NCI-H510A (cell line): ENCODE measurements around the gene NKX1-1.
"Not testable (repeated sequence)": the region's sequence is repeated elsewhere in the genome, so short reads cannot be mapped to it uniquely, and the experiment has no call there.

Experiments
- DNase-seq: peaks from one replicate; lab custom pipeline; 2025; lab: John Stamatoyannopoulos, UW

The NKX1-1 gene

GRCh38 chr4:1406394-1406980 is at the start of gene NKX1-1:
Gene NKX1-1, minus strand, starts transcription at chr4:1406442. Its CDS starts 0 bp downstream, at chr4:1406442.
- no peak for DNase-seq

- no peak for DNase-seq
Observed at GRCh38 chr4:1453731-1454130, 47.5 kb upstream of the NKX1-1 start.

- no peak for DNase-seq
Observed at GRCh38 chr4:1452431-1453051, 46.3 kb upstream of the NKX1-1 start.

GRCh38 chr4:1451752-1452122 is 45.5 kb upstream of the NKX1-1 start:
- DNase-seq = no peak

- DNase-seq = no peak
Observed at GRCh38 chr4:1451106-1451751, 45.0 kb upstream of the NKX1-1 start.

- DNase-seq = no peak
Observed at GRCh38 chr4:1449833-1450741, 43.8 kb upstream of the NKX1-1 start.

GRCh38 chr4:1449475-1449832 is 43.2 kb upstream of the NKX1-1 start:
- no peak for DNase-seq

GRCh38 chr4:1448589-1449420 is 42.6 kb upstream of the NKX1-1 start:
- no peak for DNase-seq

GRCh38 chr4:1447676-1448588 is 41.7 kb upstream of the NKX1-1 start:
- no peak for DNase-seq

- no peak for DNase-seq
Observed at GRCh38 chr4:1446502-1447386, 40.5 kb upstream of the NKX1-1 start.

GRCh38 chr4:1445716-1446445 is 39.6 kb upstream of the NKX1-1 start:
- DNase-seq = no peak

GRCh38 chr4:1443688-1444172 is 37.5 kb upstream of the NKX1-1 start:
- DNase-seq = not testable (repeated sequence)

GRCh38 chr4:1427010-1427409 is 20.8 kb upstream of the NKX1-1 start:
- no peak for DNase-seq

- no peak for DNase-seq
Observed at GRCh38 chr4:1421657-1422056, 15.4 kb upstream of the NKX1-1 start.

GRCh38 chr4:1419708-1420107 is 13.5 kb upstream of the NKX1-1 start:
- DNase-seq = no peak

GRCh38 chr4:1418494-1419285 is 12.4 kb upstream of the NKX1-1 start:
- DNase-seq = no peak

- no peak for DNase-seq
Observed at GRCh38 chr4:1417522-1418390, 11.5 kb upstream of the NKX1-1 start.
